Measurements from ENCODE around the gene DNAH6.

DNAH6 gene

GRCh38 chr2:84478867-84479266 is 37.4 kb upstream of the DNAH6 start:
- no peak overlapping the region for H3K4me3 ChIP-seq (ENCODE audit: low read length)
- DNase-seq (ENCODE audit: low read depth) = no peak
- TF ChIP-seq CTCF (conservative IDR thresholded peaks at IDR 0.05; ENCODE audit: low read length) = no peak

GRCh38 chr2:84481702-84482101 is 34.6 kb upstream of the DNAH6 start:
- no peak overlapping the region for H3K4me3 ChIP-seq (ENCODE audit: low read length)
- peak; percentile 74 for DNase-seq (ENCODE audit: low read depth)
- no peak for TF ChIP-seq CTCF (conservative IDR thresholded peaks at IDR 0.05; ENCODE audit: low read length)

GRCh38 chr2:84482603-84483002 is 33.7 kb upstream of the DNAH6 start:
- no peak overlapping the region for H3K4me3 ChIP-seq (ENCODE audit: low read length)
- TF ChIP-seq CTCF (conservative IDR thresholded peaks at IDR 0.05; ENCODE audit: low read length) = no peak
- DNase-seq (ENCODE audit: low read depth) = no peak

- DNase-seq (ENCODE audit: low read depth) = no peak
- TF ChIP-seq CTCF (conservative IDR thresholded peaks at IDR 0.05; ENCODE audit: low read length) = no peak
- no peak overlapping the region for H3K4me3 ChIP-seq (ENCODE audit: low read length)
Observed at GRCh38 chr2:84483320-84483719, 33.0 kb upstream of the DNAH6 start.

GRCh38 chr2:84486441-84487115 is 29.7 kb upstream of the DNAH6 start:
- no peak for TF ChIP-seq CTCF (conservative IDR thresholded peaks at IDR 0.05; ENCODE audit: low read length)
- H3K4me3 ChIP-seq (ENCODE audit: low read length) = no peak overlapping the region
- peak; percentile 77 for DNase-seq (ENCODE audit: low read depth)

- TF ChIP-seq CTCF (conservative IDR thresholded peaks at IDR 0.05; ENCODE audit: low read length) = 0 out of 2 replicates have a peak, but pooled peaks have one; percentile 6
- DNase-seq (ENCODE audit: low read depth) = peak; percentile 65
- no peak overlapping the region for H3K4me3 ChIP-seq (ENCODE audit: low read length)
Observed at GRCh38 chr2:84487298-84487996, 28.9 kb upstream of the DNAH6 start.

- no peak for TF ChIP-seq CTCF (conservative IDR thresholded peaks at IDR 0.05; ENCODE audit: low read length)
- no peak overlapping the region for H3K4me3 ChIP-seq (ENCODE audit: low read length)
- no peak for DNase-seq (ENCODE audit: low read depth)
Observed at GRCh38 chr2:84491256-84491655, 25.0 kb upstream of the DNAH6 start.
